ENCODE data around the gene SMAD2. TPM values are rescaled to one million over a fixed set of nuclear protein-coding genes. Genes with fewer than 3 reads are reported as not detected.

Gene SMAD2
- total RNA-seq, 2 experiments from 2014 or later: 80.4 to 83.0 TPM

DNA sequence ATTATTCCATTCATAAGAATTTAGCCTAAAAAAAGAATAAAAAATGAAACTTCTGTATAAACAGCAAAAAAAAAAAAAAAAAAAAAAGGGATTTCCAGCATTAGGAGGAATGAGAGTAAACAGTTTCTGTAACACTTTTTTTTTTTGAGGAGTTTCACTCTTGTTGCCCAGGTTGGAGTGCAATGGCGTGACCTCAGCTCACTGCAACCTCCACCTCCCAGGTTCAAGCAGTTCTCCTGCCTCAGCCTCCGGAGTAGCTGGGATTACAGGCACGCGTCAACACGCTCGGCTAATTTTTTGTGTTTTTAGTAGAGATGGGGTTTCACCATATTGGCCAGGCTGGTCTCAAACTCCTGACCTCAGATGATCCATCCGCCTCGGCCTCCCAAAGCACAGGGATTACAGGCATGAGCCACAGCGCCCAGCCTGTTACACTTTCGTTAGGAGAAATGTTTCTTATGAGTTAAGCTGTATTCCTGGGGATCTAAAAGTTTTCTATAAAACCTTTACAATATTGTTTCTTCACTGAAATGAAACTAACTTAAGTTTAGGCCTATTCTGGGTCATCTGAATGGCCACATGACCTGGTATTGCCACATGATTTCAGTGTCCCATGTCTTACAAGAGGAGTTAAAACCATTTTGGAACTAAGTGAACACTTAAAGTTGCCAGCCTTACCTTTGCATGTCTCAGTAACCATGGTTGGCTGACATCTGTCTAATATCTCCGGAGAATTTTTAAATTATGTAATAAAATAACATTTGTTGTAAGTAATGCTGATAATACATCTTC lies 17.5 kb downstream of the SMAD2 start:
- H3K36me3 Mint-ChIP-seq (ENCODE audit: low read depth): peaks cover 17% of the 10 kb centered on the region
- Histone ChIP-seq H3K4me3 (ENCODE audit: low read length) (no peak overlapping the region), H3K27me3 (ENCODE audit: control insufficient read depth in 1 of 2, insufficient read depth in 2 of 2, low read length in 2 of 2) (no peaks in the 10 kb centered on the region), H3K4me1 (ENCODE audit: insufficient read depth, low read length) (peaks cover 28% of the 10 kb centered on the region), H3K27ac (ENCODE audit: low read depth in 1 of 2, low read length in 2 of 2) (peak overlapping the region in 1 of 2 donors; percentile 53), H3K36me3 (ENCODE audit: insufficient read depth, low read length) (peaks cover 5% of the 10 kb centered on the region), H3K9me3 (ENCODE audit: control insufficient read depth in 1 of 2, insufficient read depth in 1 of 2, low read length in 2 of 2) (no peaks in the 10 kb centered on the region)
- no peak for ATAC-seq (ENCODE audit: poor library complexity)
- DNase-seq: no peak
- peak overlapping the region; percentile 66 for H3K27ac Mint-ChIP-seq
- ChIA-PET POLR2A (interaction anchor here (1.0 to 3.9 kb wide), 6 partner anchors 11 to 25 kb away, joined by 3 to 24 read pairs (median 6); partner anchors contain the start of gene SMAD2), CTCF (interaction anchor here (0.7 to 1.0 kb wide), 2 partner anchors 11 to 19 kb away, joined by 3 to 6 read pairs; no protein-coding TSS in a partner anchor)
- intact Hi-C loops (cut with DNase I, micrococcal nuclease): no loop called here
- no peaks in the 10 kb centered on the region for H3K27me3 Mint-ChIP-seq
- H3K9me3 Mint-ChIP-seq: no peaks in the 10 kb centered on the region
- TF ChIP-seq, protein P1, sequence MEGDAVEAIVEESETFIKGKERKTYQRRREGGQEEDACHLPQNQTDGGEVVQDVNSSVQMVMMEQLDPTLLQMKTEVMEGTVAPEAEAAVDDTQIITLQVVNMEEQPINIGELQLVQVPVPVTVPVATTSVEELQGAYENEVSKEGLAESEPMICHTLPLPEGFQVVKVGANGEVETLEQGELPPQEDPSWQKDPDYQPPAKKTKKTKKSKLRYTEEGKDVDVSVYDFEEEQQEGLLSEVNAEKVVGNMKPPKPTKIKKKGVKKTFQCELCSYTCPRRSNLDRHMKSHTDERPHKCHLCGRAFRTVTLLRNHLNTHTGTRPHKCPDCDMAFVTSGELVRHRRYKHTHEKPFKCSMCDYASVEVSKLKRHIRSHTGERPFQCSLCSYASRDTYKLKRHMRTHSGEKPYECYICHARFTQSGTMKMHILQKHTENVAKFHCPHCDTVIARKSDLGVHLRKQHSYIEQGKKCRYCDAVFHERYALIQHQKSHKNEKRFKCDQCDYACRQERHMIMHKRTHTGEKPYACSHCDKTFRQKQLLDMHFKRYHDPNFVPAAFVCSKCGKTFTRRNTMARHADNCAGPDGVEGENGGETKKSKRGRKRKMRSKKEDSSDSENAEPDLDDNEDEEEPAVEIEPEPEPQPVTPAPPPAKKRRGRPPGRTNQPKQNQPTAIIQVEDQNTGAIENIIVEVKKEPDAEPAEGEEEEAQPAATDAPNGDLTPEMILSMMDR (IDR thresholded peaks at IDR 0.05): no peak
- H3K4me3 Mint-ChIP-seq: peak overlapping the region; percentile 52
- peaks cover 91% of the 10 kb centered on the region for H3K4me1 Mint-ChIP-seq (ENCODE audit: low read depth)

DNA sequence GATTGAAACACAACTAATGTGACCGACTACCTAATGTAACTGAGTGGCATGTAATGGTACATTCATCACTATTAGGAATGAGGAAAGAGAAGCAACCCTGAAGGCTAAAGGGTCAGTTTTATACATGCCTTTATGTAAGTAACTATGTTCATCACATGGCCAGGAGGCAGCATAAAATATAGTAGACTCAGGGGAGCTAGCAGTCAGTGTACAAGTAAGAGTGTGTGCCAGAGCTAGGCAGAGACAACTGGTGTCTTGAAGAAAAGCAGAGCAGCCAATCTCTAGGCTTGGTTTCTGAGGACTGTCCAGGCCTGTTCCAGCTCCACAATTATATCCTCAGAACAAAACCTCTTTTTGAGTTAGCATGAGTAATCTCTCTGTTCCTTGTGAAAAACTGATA lies 18.1 kb downstream of the SMAD2 start:
- DNase-seq (no peak), ATAC-seq (ENCODE audit: poor library complexity) (peak; percentile 39)
- intact Hi-C loops (cut with DNase I, micrococcal nuclease): no loop called here
- H3K4me1 ChIP-seq (ENCODE audit: insufficient read depth, low read length): peaks cover 31% of the 10 kb centered on the region
- Mint-ChIP-seq H3K36me3 (ENCODE audit: low read depth) (peaks cover 23% of the 10 kb centered on the region), H3K27ac (peak overlapping the region; percentile 66), H3K27me3 (no peaks in the 10 kb centered on the region), H3K4me1 (ENCODE audit: low read depth) (peaks cover 91% of the 10 kb centered on the region), H3K9me3 (no peaks in the 10 kb centered on the region), H3K4me3 (peak overlapping the region; percentile 6)
- H3K9me3 ChIP-seq (ENCODE audit: control insufficient read depth in 1 of 2, insufficient read depth in 1 of 2, low read length in 2 of 2): no peaks in the 10 kb centered on the region
- no peaks in the 10 kb centered on the region for H3K27me3 ChIP-seq (ENCODE audit: control insufficient read depth in 1 of 2, insufficient read depth in 2 of 2, low read length in 2 of 2)
- ChIA-PET CTCF (interaction anchor here (1.0 kb wide), 1 partner anchor 10 kb away, joined by 3 read pairs; no protein-coding TSS in a partner anchor), POLR2A (interaction anchor here (1.1 to 3.9 kb wide), 5 partner anchors 10 to 24 kb away, joined by 3 to 24 read pairs (median 8); partner anchors contain the start of gene SMAD2)
- TF ChIP-seq, protein P1 (IDR thresholded peaks at IDR 0.05): no peak
- H3K4me3 ChIP-seq (ENCODE audit: low read length): no peak overlapping the region
- H3K27ac ChIP-seq (ENCODE audit: low read depth in 1 of 2, low read length in 2 of 2): peak overlapping the region in 1 of 2 donors; percentile 53
- H3K36me3 ChIP-seq (ENCODE audit: insufficient read depth, low read length): peaks cover 5% of the 10 kb centered on the region

DNA sequence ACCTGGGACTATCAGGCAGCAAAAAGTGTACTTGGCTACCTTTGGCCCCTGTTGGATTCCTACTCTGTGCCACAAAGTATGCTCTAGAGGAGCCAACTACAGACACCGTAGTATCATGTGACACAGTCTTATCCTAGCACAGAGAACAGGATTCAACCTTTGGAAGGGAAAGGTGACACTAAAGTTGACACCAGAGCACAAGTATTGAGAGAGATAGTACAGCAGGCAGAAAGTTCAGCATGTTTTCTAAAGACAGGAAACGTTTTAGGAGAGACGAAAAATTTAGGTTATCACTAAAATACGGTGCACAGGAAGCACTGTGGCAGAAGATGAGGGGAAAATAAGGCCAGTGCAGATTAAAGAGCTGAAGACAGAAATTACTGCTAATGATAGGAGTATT lies 18.6 kb downstream of the SMAD2 start:
- Mint-ChIP-seq H3K4me3 (peak overlapping the region; percentile 6), H3K27me3 (no peaks in the 10 kb centered on the region), H3K4me1 (ENCODE audit: low read depth) (peaks cover 91% of the 10 kb centered on the region), H3K27ac (peak overlapping the region; percentile 66), H3K9me3 (peaks cover 1% of the 10 kb centered on the region), H3K36me3 (ENCODE audit: low read depth) (peaks cover 28% of the 10 kb centered on the region)
- POLR2A ChIA-PET: interaction anchor here (1.1 to 3.9 kb wide), 5 partner anchors 10 to 24 kb away, joined by 3 to 24 read pairs (median 8); partner anchors contain the start of gene SMAD2
- peak; percentile 67 for ATAC-seq (ENCODE audit: poor library complexity)
- Histone ChIP-seq H3K9me3 (ENCODE audit: control insufficient read depth in 1 of 2, insufficient read depth in 1 of 2, low read length in 2 of 2) (no peaks in the 10 kb centered on the region), H3K27ac (ENCODE audit: low read depth in 1 of 2, low read length in 2 of 2) (peak overlapping the region; percentile 43 to 53), H3K4me3 (ENCODE audit: low read length) (no peak overlapping the region), H3K4me1 (ENCODE audit: insufficient read depth, low read length) (peaks cover 31% of the 10 kb centered on the region), H3K36me3 (ENCODE audit: insufficient read depth, low read length) (peaks cover 5% of the 10 kb centered on the region), H3K27me3 (ENCODE audit: control insufficient read depth in 1 of 2, insufficient read depth in 2 of 2, low read length in 2 of 2) (no peaks in the 10 kb centered on the region)
- intact Hi-C loops (cut with DNase I, micrococcal nuclease): no loop called here
- TF ChIP-seq, protein P1 (IDR thresholded peaks at IDR 0.05): no peak
- peak in 2 of 14 experiments; percentile 17 to 44 for DNase-seq
- CTCF ChIA-PET: interaction anchor here (1.0 kb wide), 1 partner anchor 10 kb away, joined by 3 read pairs; no protein-coding TSS in a partner anchor
